ENCODE data around the gene KIF4B.

- TF ChIP-seq USF1 (IDR thresholded peaks at IDR 0.05; ENCODE audit: borderline replicate concordance, low read depth), result no peak
- no peak for TF ChIP-seq CTCF (IDR thresholded peaks at IDR 0.05)
- TF ChIP-seq TAF1 (IDR thresholded peaks at IDR 0.05; ENCODE audit: borderline replicate concordance, low read depth, low read length), result no peak
- no peak for TF ChIP-seq YY1 (IDR thresholded peaks at IDR 0.05; ENCODE audit: low read depth)
- no peak for TF ChIP-seq ELF1 (IDR thresholded peaks at IDR 0.05)
- no peak for TF ChIP-seq NRF1 (IDR thresholded peaks at IDR 0.05; ENCODE audit: low read depth, low read length)
- TF ChIP-seq EP300 (IDR thresholded peaks at IDR 0.05; ENCODE audit: borderline replicate concordance in 1 of 2, low read depth in 1 of 2, low read length in 1 of 2), result no peak
- no peak for TF ChIP-seq IRF3 (IDR thresholded peaks at IDR 0.05; ENCODE audit: low read depth, low read length)
- TF ChIP-seq FOXM1 (IDR thresholded peaks at IDR 0.05; ENCODE audit: low read depth), result no peak
- TF ChIP-seq RCOR1 (IDR thresholded peaks at IDR 0.05; ENCODE audit: low read length), result no peak
Measured at GRCh38 chr5:155056644-155057269, 43.2 kb downstream of the KIF4B start.
